ENCODE data around the gene CXCR4. TPM values are rescaled to one million over a fixed set of nuclear protein-coding genes. Genes with fewer than 3 reads are reported as not detected.

The CXCR4 gene
- total RNA-seq, 2 donors from 2014 or later, result 7.8 to 8.3 TPM

Other genes with a start within 250 kb of the CXCR4 start
- gene MCM6, start 241.7 kb downstream of the CXCR4 start, total RNA-seq, result 10 to 100 TPM; 14.4 to 15.5 TPM
- 10 to 100 TPM; 52.7 to 85.2 TPM for gene DARS1, start 132.5 kb downstream of the CXCR4 start, total RNA-seq

Data from posterior vena cava (tissue), 2 donors.